HCT116 (cell line): ENCODE measurements around the gene AGAP2.

Experiments
- CEBPB ChIP-seq: IDR thresholded peaks from 2 replicates; pipeline ENCODE4 v1.6.1; 2012; ENCODE audit warnings: low read depth
- CTCF ChIP-seq, 3 experiments: fragments of 200-600 bp in 1 of 3; sonication (generic) in 1 of 3; IDR thresholded peaks in 2 of 3; conservative IDR thresholded peaks in 1 of 3; 2 replicates each; pipeline ENCODE4 v1.5.1; 2012 to 2017; ENCODE audit warnings: low read depth in 2 of 3, low read length in 2 of 3, antibody characterized with exemption in 1 of 3, borderline replicate concordance in 1 of 3, control low read depth in 1 of 3, mild to moderate bottlenecking in 1 of 3, mixed read lengths in 1 of 3, mixed run types in 1 of 3, moderate library complexity in 1 of 3; ENCODE audit not compliant: insufficient read depth in 1 of 3
- ELF1 ChIP-seq: IDR thresholded peaks from 2 replicates; pipeline ENCODE4 v1.6.1; 2012; ENCODE audit warnings: low read depth, borderline replicate concordance
- EZH2 ChIP-seq: fragments of 200-600 bp; sonication (generic); IDR thresholded peaks from 2 replicates; pipeline ENCODE4 v1.6.1; 2017; ENCODE audit warnings: antibody characterized with exemption, mixed run types
- EZH2phosphoT487 ChIP-seq: fragments of 200-600 bp; IDR thresholded peaks from 2 replicates; pipeline ENCODE4 v1.6.1; 2018; ENCODE audit warnings: antibody characterized with exemption, borderline replicate concordance
- JUND ChIP-seq: IDR thresholded peaks from 2 replicates; pipeline ENCODE4 v1.6.1; 2012
- POLR2A ChIP-seq: IDR thresholded peaks from 2 replicates; pipeline ENCODE4 v1.7.0; 2011; ENCODE audit warnings: borderline replicate concordance; ENCODE audit not compliant: insufficient read depth, insufficient read length; ENCODE audit errors: extremely low read depth
- REST ChIP-seq: IDR thresholded peaks from 2 replicates; pipeline ENCODE4 v1.6.1; 2012; ENCODE audit warnings: low read depth
- SRF ChIP-seq: IDR thresholded peaks from 2 replicates; pipeline ENCODE4 v1.6.1; 2012; ENCODE audit warnings: low read depth
- YY1 ChIP-seq: IDR thresholded peaks from 2 replicates; pipeline ENCODE4 v1.6.1; 2011; ENCODE audit warnings: low read length, low read depth, moderate library complexity, mild to moderate bottlenecking; ENCODE audit not compliant: insufficient replicate concordance; ENCODE audit errors: extremely low read depth

- TF ChIP-seq POLR2A: no peak
- TF ChIP-seq CTCF (IDR thresholded peaks at IDR 0.05 in 2 of 3, conservative IDR thresholded peaks at IDR 0.05 in 1 of 3; ENCODE audit: borderline replicate concordance in 1 of 3, insufficient read depth in 1 of 3, low read depth in 2 of 3, low read length in 2 of 3): no peak
- no peak for TF ChIP-seq SRF
- no peak for TF ChIP-seq EZH2
- no peak for TF ChIP-seq EZH2phosphoT487
- TF ChIP-seq CEBPB: no peak
- TF ChIP-seq REST: no peak
- no peak for TF ChIP-seq ELF1
- no peak for TF ChIP-seq YY1
- TF ChIP-seq JUND: no peak
Observed at GRCh38 chr12:57762463-57762862, 23.9 kb upstream of the AGAP2 start.
